Measurements from ENCODE around the gene LYRM9.
"Not testable (repeated sequence)": the region's sequence is repeated elsewhere in the genome, so short reads cannot be mapped to it uniquely, and the experiment has no call there.

- TF ChIP-seq CTCF, POLR2A, POLR2AphosphoS5 (IDR thresholded peaks at IDR 0.05): not testable (repeated sequence)
Observed at GRCh38 chr17:27829143-27829711, 63.9 kb downstream of the LYRM9 start.

Measured in sigmoid colon (tissue), 4 donors.